Liver (tissue), 9 donors: ENCODE data around the gene SMOC1. TPM values are rescaled to one million over a fixed set of nuclear protein-coding genes. Genes with fewer than 3 reads are reported as not detected.

ENCODE experiments used
- DNase-seq: peaks from one replicate; pipeline ENCODE4 v3.0.0-alpha.2; 2017; ENCODE audit warnings: low spot score
- H3K27ac ChIP-seq, 2 donors: one replicate each; pipeline ENCODE4 v1.7.0; 2013; ENCODE audit warnings: inconsistent platforms in 2 of 2, low read length in 2 of 2, control low read depth in 1 of 2, low read depth in 1 of 2, mild to moderate bottlenecking in 1 of 2
- H3K27me3 ChIP-seq, 4 donors: one replicate each; pipeline versions ENCODE4 v1.6.1 to v1.7.0; 2013; ENCODE audit warnings: low read length in 3 of 4, inconsistent platforms in 1 of 4, mild to moderate bottlenecking in 1 of 4, moderate library complexity in 1 of 4; ENCODE audit not compliant: control insufficient read depth in 4 of 4, insufficient read depth in 4 of 4
- H3K36me3 ChIP-seq, 4 donors: one replicate each; pipeline versions ENCODE4 v1.6.1 to v1.7.0; 2013; ENCODE audit warnings: low read length in 3 of 4, mild to moderate bottlenecking in 3 of 4, low read depth in 1 of 4, moderate library complexity in 1 of 4; ENCODE audit not compliant: control insufficient read depth in 4 of 4, insufficient read depth in 3 of 4
- H3K4me1 ChIP-seq, 4 donors: one replicate each; pipeline versions ENCODE4 v1.6.1 to v1.7.0; 2013; ENCODE audit warnings: low read length in 3 of 4, mild to moderate bottlenecking in 3 of 4, moderate library complexity in 1 of 4; ENCODE audit not compliant: control insufficient read depth in 4 of 4, insufficient read depth in 4 of 4
- H3K4me3 ChIP-seq, 3 donors: one replicate each; pipeline versions ENCODE4 v1.6.1 to v1.7.0; 2013; ENCODE audit warnings: low read length in 3 of 3, control low read depth in 1 of 3, low read depth in 1 of 3, mild to moderate bottlenecking in 1 of 3
- H3K9ac ChIP-seq, 2 donors: one replicate each; pipeline ENCODE4 v1.7.0; 2013; ENCODE audit warnings: low read length in 2 of 2, mild to moderate bottlenecking in 2 of 2, moderate library complexity in 2 of 2, control low read depth in 1 of 2, low read depth in 1 of 2
- H3K9me3 ChIP-seq, 4 donors: one replicate each; pipeline versions ENCODE4 v1.6.1 to v1.7.0; 2013; ENCODE audit warnings: low read length in 3 of 4; ENCODE audit not compliant: control insufficient read depth in 4 of 4
- ATF3 ChIP-seq: IDR thresholded peaks from 2 replicates; pipeline ENCODE4 v1.6.1; 2016; ENCODE audit warnings: antibody characterized with exemption
- EGR1 ChIP-seq, 2 donors: IDR thresholded peaks; 2 replicates each; pipeline ENCODE4 v1.6.1; 2016 to 2018; ENCODE audit warnings: antibody characterized with exemption in 2 of 2, low read depth in 2 of 2
- FOXA2 ChIP-seq: IDR thresholded peaks from 2 replicates; pipeline ENCODE4 v1.6.1; 2016; ENCODE audit warnings: antibody characterized with exemption
- HNF4G ChIP-seq: IDR thresholded peaks from 2 replicates; pipeline ENCODE4 v1.6.1; 2016; ENCODE audit warnings: antibody characterized with exemption
- JUND ChIP-seq, 2 donors: IDR thresholded peaks; 2 replicates each; pipeline ENCODE4 v1.6.1; 2016; ENCODE audit warnings: antibody characterized with exemption in 2 of 2
- NR2F2 ChIP-seq: IDR thresholded peaks from 2 replicates; pipeline ENCODE4 v1.6.1; 2016; ENCODE audit warnings: antibody characterized with exemption
- RXRA ChIP-seq, 2 donors: IDR thresholded peaks; 2 replicates each; pipeline ENCODE4 v1.6.1; 2017 to 2018; ENCODE audit warnings: antibody characterized with exemption in 2 of 2, mild to moderate bottlenecking in 1 of 2
- TAF1 ChIP-seq: conservative IDR thresholded peaks from 2 replicates; pipeline ENCODE4 v1.6.1; 2016; ENCODE audit warnings: antibody characterized with exemption, mild to moderate bottlenecking
- YY1 ChIP-seq: IDR thresholded peaks from 2 replicates; pipeline ENCODE4 v1.6.1; 2016; ENCODE audit warnings: antibody characterized with exemption, mild to moderate bottlenecking
- WGBS: extraction: QIAGEN DNeasy Blood & Tissue Kit; methylation state at CpG from one replicate; pipeline ENCODE4 v1.1.7; 2013; 5-methylcytosine and 5-hydroxymethylcytosine counted together
- polyA plus RNA-seq, 2 donors: library from polyadenylated mRNA; stranded (reverse) in 1 of 2; unstranded in 1 of 2; fragments of 200-250 nt in 1 of 2; fragments of >200 nt in 1 of 2; fragmentation: Nextera tagmentation in 1 of 2; extraction: Ambion mirVana in 1 of 2; gene quantifications; one replicate each; pipeline versions ENCODE4 v1.2.1 to v1.2.3, GENCODE V29; 2013 to 2015
- total RNA-seq, 2 donors: library from RNA; depleted of rRNA; stranded (reverse); fragments of >200 nt; gene quantifications; one replicate each; pipeline ENCODE4 v1.2.3, GENCODE V29; 2014
- TF ChIP-seq, protein P1 (sequence below): IDR thresholded peaks from 2 replicates; pipeline ENCODE4 v1.6.1; 2016; ENCODE audit warnings: antibody characterized with exemption
- TF ChIP-seq, protein P2 (sequence below): IDR thresholded peaks from 2 replicates; pipeline ENCODE4 v1.6.1; 2016; ENCODE audit warnings: antibody characterized with exemption
- TF ChIP-seq, protein P3 (sequence below): IDR thresholded peaks from 2 replicates; pipeline ENCODE4 v1.6.1; 2016; ENCODE audit warnings: antibody characterized with exemption, mild to moderate bottlenecking
- donor health status: healthy.
- donor health status: healthy.
- donor health status: healthy.
- donor health status: healthy.
- donor health status: healthy.

Gene SMOC1
- total and polyA plus RNA-seq, 4 donors, result 11.2 to 43.7 (median 27.4) TPM

- H3K9me3 ChIP-seq, result no peaks in the 10 kb centered on the region
- H3K4me1 ChIP-seq, result no peaks in the 10 kb centered on the region
- H3K4me3 ChIP-seq, result no peak overlapping the region
- H3K9ac ChIP-seq, result no peak overlapping the region
- WGBS, result 64% methylated on average over 1 of the region's 1 CpG
- TF ChIP-seq, protein P1, sequence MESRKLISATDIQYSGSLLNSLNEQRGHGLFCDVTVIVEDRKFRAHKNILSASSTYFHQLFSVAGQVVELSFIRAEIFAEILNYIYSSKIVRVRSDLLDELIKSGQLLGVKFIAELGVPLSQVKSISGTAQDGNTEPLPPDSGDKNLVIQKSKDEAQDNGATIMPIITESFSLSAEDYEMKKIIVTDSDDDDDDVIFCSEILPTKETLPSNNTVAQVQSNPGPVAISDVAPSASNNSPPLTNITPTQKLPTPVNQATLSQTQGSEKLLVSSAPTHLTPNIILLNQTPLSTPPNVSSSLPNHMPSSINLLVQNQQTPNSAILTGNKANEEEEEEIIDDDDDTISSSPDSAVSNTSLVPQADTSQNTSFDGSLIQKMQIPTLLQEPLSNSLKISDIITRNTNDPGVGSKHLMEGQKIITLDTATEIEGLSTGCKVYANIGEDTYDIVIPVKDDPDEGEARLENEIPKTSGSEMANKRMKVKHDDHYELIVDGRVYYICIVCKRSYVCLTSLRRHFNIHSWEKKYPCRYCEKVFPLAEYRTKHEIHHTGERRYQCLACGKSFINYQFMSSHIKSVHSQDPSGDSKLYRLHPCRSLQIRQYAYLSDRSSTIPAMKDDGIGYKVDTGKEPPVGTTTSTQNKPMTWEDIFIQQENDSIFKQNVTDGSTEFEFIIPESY, result no peak
- TF ChIP-seq YY1 (no peak), JUND (IDR thresholded peaks at IDR 0.05) (no peak), ATF3 (no peak)
- TF ChIP-seq, protein P2, sequence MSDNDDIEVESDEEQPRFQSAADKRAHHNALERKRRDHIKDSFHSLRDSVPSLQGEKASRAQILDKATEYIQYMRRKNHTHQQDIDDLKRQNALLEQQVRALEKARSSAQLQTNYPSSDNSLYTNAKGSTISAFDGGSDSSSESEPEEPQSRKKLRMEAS, result no peak
- TF ChIP-seq, protein P3, sequence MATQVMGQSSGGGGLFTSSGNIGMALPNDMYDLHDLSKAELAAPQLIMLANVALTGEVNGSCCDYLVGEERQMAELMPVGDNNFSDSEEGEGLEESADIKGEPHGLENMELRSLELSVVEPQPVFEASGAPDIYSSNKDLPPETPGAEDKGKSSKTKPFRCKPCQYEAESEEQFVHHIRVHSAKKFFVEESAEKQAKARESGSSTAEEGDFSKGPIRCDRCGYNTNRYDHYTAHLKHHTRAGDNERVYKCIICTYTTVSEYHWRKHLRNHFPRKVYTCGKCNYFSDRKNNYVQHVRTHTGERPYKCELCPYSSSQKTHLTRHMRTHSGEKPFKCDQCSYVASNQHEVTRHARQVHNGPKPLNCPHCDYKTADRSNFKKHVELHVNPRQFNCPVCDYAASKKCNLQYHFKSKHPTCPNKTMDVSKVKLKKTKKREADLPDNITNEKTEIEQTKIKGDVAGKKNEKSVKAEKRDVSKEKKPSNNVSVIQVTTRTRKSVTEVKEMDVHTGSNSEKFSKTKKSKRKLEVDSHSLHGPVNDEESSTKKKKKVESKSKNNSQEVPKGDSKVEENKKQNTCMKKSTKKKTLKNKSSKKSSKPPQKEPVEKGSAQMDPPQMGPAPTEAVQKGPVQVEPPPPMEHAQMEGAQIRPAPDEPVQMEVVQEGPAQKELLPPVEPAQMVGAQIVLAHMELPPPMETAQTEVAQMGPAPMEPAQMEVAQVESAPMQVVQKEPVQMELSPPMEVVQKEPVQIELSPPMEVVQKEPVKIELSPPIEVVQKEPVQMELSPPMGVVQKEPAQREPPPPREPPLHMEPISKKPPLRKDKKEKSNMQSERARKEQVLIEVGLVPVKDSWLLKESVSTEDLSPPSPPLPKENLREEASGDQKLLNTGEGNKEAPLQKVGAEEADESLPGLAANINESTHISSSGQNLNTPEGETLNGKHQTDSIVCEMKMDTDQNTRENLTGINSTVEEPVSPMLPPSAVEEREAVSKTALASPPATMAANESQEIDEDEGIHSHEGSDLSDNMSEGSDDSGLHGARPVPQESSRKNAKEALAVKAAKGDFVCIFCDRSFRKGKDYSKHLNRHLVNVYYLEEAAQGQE, result peak; percentile 93
- DNase-seq, result no peak
- peaks cover 0 to 2% (median 0%) of the 10 kb centered on the region in 4 donors for H3K36me3 ChIP-seq
- H3K27me3 ChIP-seq, result no peaks in the 10 kb centered on the region
- H3K27ac ChIP-seq, result no peak overlapping the region
Observed at GRCh38 chr14:70036665-70037064, 157.4 kb downstream of the SMOC1 start.

DNA sequence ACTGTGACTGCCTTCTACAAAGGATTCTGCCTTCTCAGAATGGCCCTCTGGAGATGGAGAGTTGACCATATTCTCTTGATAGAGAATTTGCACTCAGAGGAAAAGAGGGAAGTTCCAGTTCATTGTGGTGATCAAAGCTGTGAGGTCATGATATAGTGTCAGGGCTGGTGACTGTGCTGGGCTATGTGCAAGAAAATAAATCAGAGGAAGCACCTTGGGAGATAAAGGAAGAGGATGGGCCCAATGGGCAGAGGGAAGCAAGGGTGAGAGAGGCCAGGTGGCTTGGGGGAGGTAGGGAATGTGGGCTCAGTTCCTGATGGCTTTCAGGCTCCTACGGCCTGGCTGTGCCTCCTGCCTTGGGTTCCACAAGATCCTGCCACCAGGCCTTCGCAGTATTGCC lies 163.8 kb downstream of the SMOC1 start:
- DNase-seq, result no peak
- Histone ChIP-seq H3K27ac (no peak overlapping the region), H3K4me3 (no peak overlapping the region), H3K4me1 (peaks cover 0 to 7% (median 4%) of the 10 kb centered on the region in 4 donors), H3K27me3 (no peaks in the 10 kb centered on the region), H3K9me3 (no peaks in the 10 kb centered on the region), H3K9ac (no peak overlapping the region), H3K36me3 (no peaks in the 10 kb centered on the region)
- WGBS, result 96% methylated on average over 2 of the region's 2 CpGs
- no peak for TF ChIP-seq RXRA (IDR thresholded peaks at IDR 0.05)
- TF ChIP-seq FOXA2, result no peak
- no peak for TF ChIP-seq HNF4G
- no peak for TF ChIP-seq ATF3
- TF ChIP-seq, protein P1, result no peak
- TF ChIP-seq TAF1, result no peak
- no peak for TF ChIP-seq EGR1 (IDR thresholded peaks at IDR 0.05; ENCODE audit: low read depth in 2 of 2)
- no peak for TF ChIP-seq NR2F2
- TF ChIP-seq, protein P2, result no peak
